Renal cortical epithelial cell (primary cell): ENCODE measurements around the gene PSMC2. TPM values are rescaled to one million over a fixed set of nuclear protein-coding genes. Genes with fewer than 3 reads are reported as not detected.
"Not testable (repeated sequence)": the region's sequence is repeated elsewhere in the genome, so short reads cannot be mapped to it uniquely, and the experiment has no call there.

Experiments
- DNase-seq: peaks from one replicate; pipeline ENCODE4 v3.0.0-alpha.2; 2011; ENCODE audit warnings: low read depth
- total RNA-seq: library from RNA; depleted of rRNA; stranded (reverse); fragments of >200 nt; gene quantifications from 2 replicates; pipeline ENCODE4 v1.2.3, GENCODE V29; 2014

Gene PSMC2
- total RNA-seq, 1 donor from 2014 or later: 228 TPM

- DNase-seq: no peak
These were observed 32.0 kb downstream of the PSMC2 start for GRCh38 chr7:103379270-103379975.

GRCh38 chr7:103380395-103381191 is 33.1 kb downstream of the PSMC2 start:
- DNase-seq: no peak

- DNase-seq: no peak
These were observed 34.0 kb downstream of the PSMC2 start for GRCh38 chr7:103381280-103382031.

GRCh38 chr7:103382032-103382402 is 34.6 kb downstream of the PSMC2 start:
- DNase-seq: no peak

- DNase-seq: no peak
These were observed 39.8 kb downstream of the PSMC2 start for GRCh38 chr7:103387242-103387641.

GRCh38 chr7:103388469-103389140 is 41.2 kb downstream of the PSMC2 start:
- no peak for DNase-seq

- no peak for DNase-seq
These were observed 41.8 kb downstream of the PSMC2 start for GRCh38 chr7:103389263-103389662.

- no peak for DNase-seq
These were observed 43.7 kb downstream of the PSMC2 start for GRCh38 chr7:103391150-103391549.

GRCh38 chr7:103391976-103392375 is 44.5 kb downstream of the PSMC2 start:
- DNase-seq: no peak

GRCh38 chr7:103394566-103394965 is 47.1 kb downstream of the PSMC2 start:
- no peak for DNase-seq

- no peak for DNase-seq
These were observed 47.6 kb downstream of the PSMC2 start for GRCh38 chr7:103395071-103395470.

- DNase-seq: no peak
These were observed 49.0 kb downstream of the PSMC2 start for GRCh38 chr7:103396471-103396870.

- no peak for DNase-seq
These were observed 51.2 kb downstream of the PSMC2 start for GRCh38 chr7:103398483-103399127.

- not testable (repeated sequence) for DNase-seq
These were observed 52.2 kb downstream of the PSMC2 start for GRCh38 chr7:103399687-103400086.

GRCh38 chr7:103405789-103406613 is 58.6 kb downstream of the PSMC2 start:
- DNase-seq: not testable (repeated sequence)

GRCh38 chr7:103412151-103412550 is 64.7 kb downstream of the PSMC2 start:
- no peak for DNase-seq

- DNase-seq: no peak
These were observed 66.0 kb downstream of the PSMC2 start for GRCh38 chr7:103413407-103413806.

GRCh38 chr7:103418241-103418640 is 70.8 kb downstream of the PSMC2 start:
- no peak for DNase-seq
